Measurements from ENCODE around the gene RPL35. TPM values are rescaled to one million over a fixed set of nuclear protein-coding genes. Genes with fewer than 3 reads are reported as not detected.

Gene RPL35
- polyA plus RNA-seq, 1 donor (not counting 4 experiments of a cell fraction or from before 2014, with no cell fraction given), result 3,325 TPM

DNA sequence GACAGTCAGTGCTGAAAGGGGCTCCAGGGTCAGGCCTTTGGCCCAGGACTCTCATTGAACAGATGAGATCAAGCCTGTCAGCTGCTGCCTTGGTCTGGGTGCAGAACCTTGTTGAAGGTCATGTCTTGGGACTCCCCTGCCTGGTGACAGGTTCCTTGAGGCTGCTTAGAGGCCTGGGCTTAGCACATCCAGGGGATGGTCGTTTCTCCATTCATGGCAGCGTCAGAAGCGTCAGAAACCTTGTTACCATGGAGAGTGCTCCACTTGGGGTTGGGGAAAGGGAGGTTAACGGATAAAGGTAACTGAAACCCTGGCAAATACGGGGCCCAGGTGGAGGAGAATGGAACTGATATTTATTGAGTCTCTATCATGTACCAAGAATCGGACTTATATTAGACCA lies 9.0 kb upstream of the RPL35 start:
- DNase-seq (ENCODE audit: low read depth, low spot score) (no peak), FAIRE-seq (no peak)
- Histone ChIP-seq H3K36me3 (ENCODE audit: control insufficient read depth in 2 of 2, extremely low read depth in 1 of 2, insufficient read depth in 2 of 2, low read length in 2 of 2) (peaks cover 22 to 43% of the 10 kb centered on the region in 2 experiments), H3K79me2 (ENCODE audit: control insufficient read depth, insufficient read depth, low read length) (peaks cover 75% of the 10 kb centered on the region), H3K9ac (ENCODE audit: control insufficient read depth, extremely low read depth, insufficient read depth, low read length) (peak overlapping the region; percentile 97), H3K4me3 (ENCODE audit: control insufficient read depth in 2 of 3, extremely low read depth in 1 of 3, insufficient read depth in 2 of 3, low read depth in 1 of 3, low read length in 3 of 3) (peak overlapping the region; percentile 78 to 98 (median 85)), H3K4me1 (ENCODE audit: control insufficient read depth, extremely low read depth, insufficient read depth, low read length) (peaks cover 45% of the 10 kb centered on the region), H2AFZ (ENCODE audit: control insufficient read depth, low read length) (no peak overlapping the region), H3K27me3 (ENCODE audit: control insufficient read depth, extremely low read depth, insufficient read depth, low read length) (no peaks in the 10 kb centered on the region), H3K4me2 (ENCODE audit: control insufficient read depth, extremely low read depth, insufficient read depth, low read depth, low read length) (peak overlapping the region; percentile 98), H3K9me3 (ENCODE audit: control insufficient read depth, low read depth, low read length) (no peaks in the 10 kb centered on the region), H3K27ac (ENCODE audit: control insufficient read depth, insufficient read depth, low read length) (peak overlapping the region; percentile 94), H3K9me1 (ENCODE audit: control insufficient read depth, extremely low read depth, insufficient read depth, low read length) (peaks cover 2% of the 10 kb centered on the region), H4K20me1 (ENCODE audit: control insufficient read depth, extremely low read depth, insufficient read depth, low read length) (peaks cover 21% of the 10 kb centered on the region)
- dilution Hi-C loops (cut with MboI; ENCODE audit: extremely low pct_ligation_motif_present, low sequenced_read_pairs), result no loop called here
- no peak for TF ChIP-seq EZH2 (IDR thresholded peaks at IDR 0.05; ENCODE audit: low read length)
- TF ChIP-seq, protein P1, sequence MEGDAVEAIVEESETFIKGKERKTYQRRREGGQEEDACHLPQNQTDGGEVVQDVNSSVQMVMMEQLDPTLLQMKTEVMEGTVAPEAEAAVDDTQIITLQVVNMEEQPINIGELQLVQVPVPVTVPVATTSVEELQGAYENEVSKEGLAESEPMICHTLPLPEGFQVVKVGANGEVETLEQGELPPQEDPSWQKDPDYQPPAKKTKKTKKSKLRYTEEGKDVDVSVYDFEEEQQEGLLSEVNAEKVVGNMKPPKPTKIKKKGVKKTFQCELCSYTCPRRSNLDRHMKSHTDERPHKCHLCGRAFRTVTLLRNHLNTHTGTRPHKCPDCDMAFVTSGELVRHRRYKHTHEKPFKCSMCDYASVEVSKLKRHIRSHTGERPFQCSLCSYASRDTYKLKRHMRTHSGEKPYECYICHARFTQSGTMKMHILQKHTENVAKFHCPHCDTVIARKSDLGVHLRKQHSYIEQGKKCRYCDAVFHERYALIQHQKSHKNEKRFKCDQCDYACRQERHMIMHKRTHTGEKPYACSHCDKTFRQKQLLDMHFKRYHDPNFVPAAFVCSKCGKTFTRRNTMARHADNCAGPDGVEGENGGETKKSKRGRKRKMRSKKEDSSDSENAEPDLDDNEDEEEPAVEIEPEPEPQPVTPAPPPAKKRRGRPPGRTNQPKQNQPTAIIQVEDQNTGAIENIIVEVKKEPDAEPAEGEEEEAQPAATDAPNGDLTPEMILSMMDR (optimal IDR thresholded peaks at IDR 0.05 in 1 of 3, IDR thresholded peaks at IDR 0.05 in 1 of 3, conservative IDR thresholded peaks at IDR 0.05 in 1 of 3; ENCODE audit: extremely low read depth in 1 of 3, insufficient read depth in 2 of 3, low read length in 3 of 3), result no peak

DNA sequence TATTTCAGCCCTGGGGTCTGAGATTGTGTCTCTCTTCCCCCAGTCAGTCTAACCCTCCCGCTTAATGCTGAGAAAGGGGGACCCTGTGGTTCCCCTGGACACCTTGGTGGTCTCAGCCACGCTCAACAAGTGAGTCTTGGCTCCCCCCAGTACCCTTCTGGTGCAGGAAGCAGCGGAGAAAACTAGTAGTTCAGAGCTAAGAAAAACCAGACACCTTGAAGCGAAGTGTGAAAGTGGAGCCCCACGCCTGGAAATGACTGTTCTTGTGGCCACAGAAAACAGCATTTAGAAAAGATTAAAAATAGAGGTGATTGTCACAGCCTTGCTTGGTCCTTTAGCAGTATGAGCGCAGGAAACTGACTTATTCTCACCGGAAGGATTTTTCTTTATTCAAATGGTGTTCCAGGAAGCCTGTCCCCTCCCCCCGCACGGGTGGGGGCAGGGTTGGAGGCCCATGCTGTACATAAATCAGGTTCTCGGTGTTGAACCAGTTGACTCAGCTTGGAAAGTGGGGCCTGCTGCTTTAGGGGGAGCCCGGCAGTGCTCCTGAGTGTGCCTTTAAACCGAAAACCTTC lies 8.3 kb upstream of the RPL35 start:
- peaks cover 2% of the 10 kb centered on the region for H3K9me1 ChIP-seq (ENCODE audit: control insufficient read depth, extremely low read depth, insufficient read depth, low read length)
- peak overlapping the region; percentile 97 for H3K9ac ChIP-seq (ENCODE audit: control insufficient read depth, extremely low read depth, insufficient read depth, low read length)
- H3K27me3 ChIP-seq (ENCODE audit: control insufficient read depth, extremely low read depth, insufficient read depth, low read length), result no peaks in the 10 kb centered on the region
- no peak for FAIRE-seq
- no peak for DNase-seq (ENCODE audit: low read depth, low spot score)
- dilution Hi-C loops (cut with MboI; ENCODE audit: extremely low pct_ligation_motif_present, low sequenced_read_pairs), result no loop called here
- H3K79me2 ChIP-seq (ENCODE audit: control insufficient read depth, insufficient read depth, low read length), result peaks cover 69% of the 10 kb centered on the region
- peak overlapping the region; percentile 98 for H3K4me2 ChIP-seq (ENCODE audit: control insufficient read depth, extremely low read depth, insufficient read depth, low read depth, low read length)
- H2AFZ ChIP-seq (ENCODE audit: control insufficient read depth, low read length), result no peak overlapping the region
- H3K4me1 ChIP-seq (ENCODE audit: control insufficient read depth, extremely low read depth, insufficient read depth, low read length), result peaks cover 45% of the 10 kb centered on the region
- TF ChIP-seq, protein P1 (optimal IDR thresholded peaks at IDR 0.05 in 1 of 3, IDR thresholded peaks at IDR 0.05 in 1 of 3, conservative IDR thresholded peaks at IDR 0.05 in 1 of 3; ENCODE audit: extremely low read depth in 1 of 3, insufficient read depth in 2 of 3, low read length in 3 of 3), result no peak
- TF ChIP-seq EZH2 (IDR thresholded peaks at IDR 0.05; ENCODE audit: low read length), result no peak
- H3K27ac ChIP-seq (ENCODE audit: control insufficient read depth, insufficient read depth, low read length), result peak overlapping the region; percentile 94
- no peaks in the 10 kb centered on the region for H3K9me3 ChIP-seq (ENCODE audit: control insufficient read depth, low read depth, low read length)
- H4K20me1 ChIP-seq (ENCODE audit: control insufficient read depth, extremely low read depth, insufficient read depth, low read length), result peaks cover 15% of the 10 kb centered on the region
- H3K4me3 ChIP-seq (ENCODE audit: control insufficient read depth in 2 of 3, extremely low read depth in 1 of 3, insufficient read depth in 2 of 3, low read depth in 1 of 3, low read length in 3 of 3), result peak overlapping the region; percentile 78 to 98 (median 85)
- H3K36me3 ChIP-seq (ENCODE audit: control insufficient read depth in 2 of 2, extremely low read depth in 1 of 2, insufficient read depth in 2 of 2, low read length in 2 of 2), result peaks cover 16 to 36% of the 10 kb centered on the region in 2 experiments
